HG03354 (cell line): ENCODE measurements around the gene PCDHGB1.
A peak's percentile ranks its signal among the peaks of the same experiment; 100 is the strongest.
"Not testable (repeated sequence)": the region's sequence is repeated elsewhere in the genome, so short reads cannot be mapped to it uniquely, and the experiment has no call there.

ENCODE experiments used
- ATAC-seq: cut with Tn5 transposase; IDR thresholded peaks from one replicate; pipeline ENCODE4 v1.9.1; 2021; ENCODE audit warnings: mild to moderate bottlenecking; ENCODE audit not compliant: unreplicated experiment, poor library complexity, severe bottlenecking

The PCDHGB1 gene

DNA sequence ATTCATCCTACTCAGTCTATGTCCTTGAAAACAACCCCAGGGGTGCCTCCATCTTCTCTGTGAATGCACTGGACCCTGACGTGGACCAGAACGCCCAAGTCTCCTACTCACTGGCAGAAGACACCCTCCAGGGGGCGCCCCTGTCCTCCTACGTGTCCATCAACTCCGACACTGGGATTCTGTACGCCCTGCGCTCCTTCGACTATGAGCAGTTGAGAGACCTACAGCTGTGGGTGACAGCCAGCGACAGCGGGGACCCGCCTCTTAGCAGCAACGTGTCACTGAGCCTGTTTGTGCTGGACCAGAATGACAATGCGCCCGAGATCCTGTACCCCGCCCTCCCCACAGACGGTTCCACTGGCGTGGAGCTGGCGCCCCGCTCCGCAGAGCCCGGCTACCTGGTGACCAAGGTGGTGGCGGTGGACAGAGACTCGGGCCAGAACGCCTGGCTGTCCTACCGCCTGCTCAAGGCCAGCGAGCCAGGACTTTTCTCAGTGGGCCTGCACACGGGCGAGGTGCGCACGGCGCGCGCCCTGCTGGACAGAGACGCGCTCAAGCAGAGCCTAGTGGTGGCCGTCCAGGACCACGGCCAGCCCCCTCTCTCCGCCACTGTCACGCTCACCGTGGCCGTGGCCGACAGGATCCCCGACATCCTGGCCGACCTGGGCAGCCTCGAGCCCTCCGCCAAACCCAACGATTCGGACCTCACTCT, 25.7 kb downstream of the PCDHGB1 start:
- not testable (repeated sequence) for ATAC-seq

DNA sequence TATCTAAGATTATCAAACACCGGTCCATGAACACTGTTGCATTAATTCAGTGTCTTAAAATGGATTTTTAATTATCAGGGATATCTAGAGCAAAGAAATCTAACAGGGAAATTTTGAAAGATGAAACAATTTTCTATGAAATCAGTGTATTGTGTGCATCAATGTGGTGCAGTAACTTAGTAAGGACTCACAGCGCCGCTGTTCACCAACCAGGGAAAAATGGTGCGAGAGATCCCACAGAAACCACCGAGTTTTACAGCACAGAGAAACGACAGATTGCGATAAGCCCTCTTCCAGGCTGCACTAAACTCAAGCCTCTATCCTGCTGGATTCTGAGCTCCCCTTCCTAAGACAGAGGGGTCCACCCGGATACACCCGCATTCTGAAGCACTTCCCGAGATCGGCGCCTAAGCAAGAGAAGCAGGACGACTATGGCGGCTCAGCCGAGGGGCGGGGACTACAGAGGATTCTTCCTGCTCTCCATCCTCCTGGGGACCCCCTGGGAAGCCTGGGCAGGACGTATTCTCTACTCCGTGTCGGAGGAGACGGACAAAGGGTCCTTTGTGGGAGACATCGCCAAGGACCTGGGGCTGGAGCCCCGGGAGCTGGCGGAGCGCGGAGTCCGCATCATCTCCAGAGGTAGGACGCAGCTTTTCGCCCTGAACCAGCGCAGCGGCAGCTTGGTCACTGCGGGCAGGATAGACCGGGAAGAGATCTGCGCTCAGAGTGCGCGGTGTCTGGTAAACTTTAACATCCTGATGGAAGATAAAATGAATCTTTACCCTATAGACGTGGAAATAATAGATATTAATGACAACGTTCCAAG, 32.8 kb downstream of the PCDHGB1 start, which contains the start of gene PCDHGA7:
TSS of gene PCDHGA7 (plus strand) at position 274 of the 826 bp plus-strand sequence. CDS start at position 432, 158 bp downstream.
- no peak for ATAC-seq

DNA sequence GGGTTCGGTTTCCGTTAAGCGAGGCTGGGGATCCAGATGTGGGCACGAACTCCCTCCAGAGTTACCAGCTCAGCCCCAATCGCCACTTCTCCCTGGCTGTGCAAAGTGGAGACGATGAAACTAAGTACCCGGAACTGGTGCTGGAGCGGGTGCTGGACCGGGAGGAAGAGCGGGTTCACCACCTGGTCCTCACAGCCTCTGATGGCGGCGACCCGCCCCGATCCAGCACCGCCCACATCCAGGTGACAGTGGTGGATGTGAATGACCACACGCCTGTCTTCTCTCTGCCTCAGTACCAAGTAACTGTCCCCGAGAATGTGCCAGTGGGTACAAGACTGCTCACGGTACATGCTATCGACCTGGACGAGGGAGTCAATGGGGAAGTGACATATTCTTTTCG, 33.4 kb downstream of the PCDHGB1 start:
- no peak for ATAC-seq

DNA sequence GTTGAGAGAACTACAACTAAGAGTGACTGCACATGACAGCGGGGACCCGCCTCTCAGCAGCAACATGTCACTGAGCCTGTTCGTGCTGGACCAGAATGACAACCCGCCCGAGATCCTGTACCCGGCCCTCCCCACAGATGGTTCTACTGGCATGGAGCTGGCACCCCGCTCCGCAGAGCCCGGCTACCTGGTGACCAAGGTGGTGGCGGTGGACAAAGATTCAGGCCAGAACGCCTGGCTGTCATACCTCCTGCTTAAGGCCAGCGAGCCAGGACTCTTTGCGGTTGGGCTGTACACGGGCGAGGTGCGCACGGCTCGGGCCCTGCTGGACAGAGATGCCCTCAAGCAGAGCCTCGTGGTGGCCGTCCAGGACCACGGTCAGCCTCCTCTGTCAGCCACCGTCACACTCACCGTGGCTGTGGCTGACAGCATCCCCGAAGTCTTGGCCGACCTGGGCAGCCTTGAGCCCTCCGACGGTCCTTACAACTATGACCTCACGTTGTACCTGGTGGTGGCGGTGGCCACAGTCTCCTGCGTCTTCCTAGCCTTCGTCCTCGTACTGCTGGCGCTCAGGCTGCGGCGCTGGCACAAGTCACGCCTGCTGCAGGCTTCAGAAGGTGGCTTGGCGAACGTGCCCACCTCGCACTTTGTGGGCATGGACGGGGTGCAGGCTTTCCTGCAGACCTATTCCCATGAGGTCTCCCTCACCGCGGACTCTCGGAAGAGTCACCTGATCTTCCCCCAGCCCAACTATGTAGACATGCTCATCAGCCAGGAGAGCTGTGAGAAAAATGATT, 34.8 kb downstream of the PCDHGB1 start:
- no peak for ATAC-seq

DNA sequence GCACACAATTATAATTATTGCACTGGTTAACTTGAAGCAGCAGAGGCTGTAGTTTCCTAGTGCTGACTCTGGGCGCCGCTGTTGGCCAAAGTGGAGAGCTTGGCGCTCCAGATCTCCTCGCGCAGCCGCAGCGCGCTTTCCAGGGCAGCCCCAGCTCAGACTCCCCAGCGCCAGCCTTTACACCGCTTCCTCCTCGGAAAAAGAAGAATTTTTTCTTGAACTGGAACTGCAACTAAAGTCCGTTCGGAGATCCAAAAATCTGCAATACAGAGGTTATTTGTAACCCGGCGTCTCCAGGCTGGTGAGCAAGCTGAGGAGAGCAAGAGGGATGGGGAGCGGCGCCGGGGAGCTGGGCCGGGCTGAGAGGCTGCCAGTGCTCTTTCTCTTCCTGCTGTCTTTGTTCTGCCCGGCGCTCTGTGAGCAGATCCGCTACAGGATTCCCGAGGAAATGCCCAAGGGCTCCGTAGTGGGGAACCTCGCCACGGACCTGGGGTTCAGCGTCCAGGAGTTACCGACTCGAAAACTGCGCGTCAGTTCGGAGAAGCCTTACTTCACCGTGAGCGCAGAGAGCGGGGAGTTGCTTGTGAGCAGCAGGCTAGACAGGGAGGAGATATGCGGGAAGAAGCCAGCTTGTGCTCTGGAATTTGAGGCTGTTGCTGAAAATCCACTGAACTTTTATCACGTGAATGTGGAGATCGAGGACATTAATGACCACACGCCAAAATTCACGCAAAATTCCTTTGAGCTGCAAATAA, 37.8 kb downstream of the PCDHGB1 start, which contains the start of gene PCDHGB4:
TSS of gene PCDHGB4 (plus strand) at position 142 of the 755 bp plus-strand sequence. CDS start at position 329, 187 bp downstream.
- ATAC-seq: peak; percentile 98

DNA sequence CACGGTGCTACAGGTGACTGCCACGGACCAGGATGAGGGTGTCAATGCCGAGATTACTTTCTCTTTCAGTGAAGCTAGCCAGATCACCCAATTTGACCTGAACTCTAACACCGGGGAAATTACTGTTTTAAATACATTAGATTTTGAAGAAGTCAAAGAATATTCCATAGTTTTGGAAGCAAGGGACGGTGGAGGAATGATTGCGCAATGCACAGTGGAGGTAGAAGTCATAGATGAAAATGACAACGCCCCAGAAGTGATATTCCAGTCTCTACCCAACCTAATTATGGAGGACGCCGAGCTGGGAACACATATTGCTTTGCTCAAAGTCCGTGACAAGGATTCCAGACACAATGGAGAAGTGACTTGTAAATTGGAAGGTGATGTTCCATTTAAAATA, 38.8 kb downstream of the PCDHGB1 start:
- no peak for ATAC-seq

DNA sequence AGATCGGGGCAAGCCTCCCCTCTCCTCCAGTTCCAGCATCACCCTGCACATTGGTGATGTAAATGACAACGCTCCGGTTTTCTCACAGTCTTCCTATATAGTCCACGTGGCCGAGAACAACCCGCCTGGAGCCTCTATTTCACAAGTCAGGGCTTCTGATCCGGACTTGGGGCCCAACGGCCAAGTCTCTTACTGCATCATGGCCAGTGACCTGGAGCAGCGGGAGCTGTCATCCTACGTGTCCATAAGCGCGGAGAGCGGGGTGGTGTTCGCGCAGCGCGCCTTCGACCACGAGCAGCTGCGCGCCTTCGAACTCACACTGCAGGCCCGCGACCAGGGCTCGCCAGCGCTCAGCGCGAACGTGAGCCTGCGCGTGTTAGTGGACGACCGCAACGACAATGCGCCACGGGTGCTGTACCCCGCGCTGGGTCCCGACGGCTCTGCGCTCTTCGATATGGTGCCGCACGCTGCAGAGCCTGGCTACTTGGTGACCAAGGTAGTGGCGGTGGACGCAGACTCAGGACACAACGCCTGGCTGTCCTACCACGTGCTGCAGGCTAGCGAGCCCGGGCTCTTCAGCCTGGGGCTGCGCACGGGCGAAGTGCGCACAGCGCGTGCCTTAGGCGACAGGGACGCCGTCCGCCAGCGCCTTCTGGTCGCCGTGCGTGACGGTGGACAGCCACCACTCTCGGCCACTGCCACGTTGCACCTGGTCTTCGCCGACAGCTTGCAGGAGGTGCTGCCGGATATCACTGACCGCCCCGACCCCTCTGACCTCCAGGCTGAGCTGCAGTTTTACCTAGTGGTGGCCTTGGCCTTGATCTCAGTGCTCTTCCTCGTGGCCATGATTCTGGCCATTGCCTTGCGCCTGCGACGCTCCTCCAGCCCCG, 39.5 kb downstream of the PCDHGB1 start:
- no peak for ATAC-seq

DNA sequence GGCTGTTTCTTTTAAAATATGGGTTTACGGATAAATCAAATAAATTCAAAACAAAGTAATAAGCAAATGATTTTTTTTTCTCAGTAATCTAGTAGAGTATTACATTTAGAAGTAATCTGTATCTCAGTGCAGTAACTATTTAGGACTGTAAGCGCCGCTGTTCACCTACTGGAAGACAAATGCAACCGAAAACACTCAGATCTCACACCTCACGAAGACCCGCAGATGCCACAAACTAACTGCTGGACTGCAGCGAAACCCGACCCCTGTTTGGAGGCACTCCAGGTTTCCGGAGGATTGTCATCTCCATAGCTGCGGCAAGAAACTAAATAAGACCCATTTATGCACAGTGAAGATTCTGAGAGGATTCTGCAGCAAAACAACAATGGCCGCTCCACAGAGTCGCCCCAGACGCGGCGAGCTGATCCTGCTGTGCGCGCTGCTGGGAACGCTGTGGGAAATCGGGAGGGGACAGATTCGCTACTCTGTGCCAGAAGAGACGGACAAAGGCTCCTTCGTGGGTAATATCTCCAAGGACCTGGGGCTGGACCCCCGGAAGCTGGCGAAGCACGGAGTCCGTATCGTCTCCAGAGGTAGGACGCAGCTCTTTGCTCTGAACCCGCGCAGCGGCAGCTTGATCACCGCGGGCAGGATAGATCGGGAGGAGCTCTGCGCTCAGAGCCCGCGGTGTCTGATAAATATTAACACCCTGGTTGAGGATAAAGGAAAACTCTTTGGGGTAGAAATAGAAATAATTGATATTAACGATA, 42.7 kb downstream of the PCDHGB1 start, which contains the start of gene PCDHGA8:
TSS of gene PCDHGA8 (plus strand) at position 205 of the 770 bp plus-strand sequence. CDS start at position 386, 181 bp downstream.
- no peak for ATAC-seq

DNA sequence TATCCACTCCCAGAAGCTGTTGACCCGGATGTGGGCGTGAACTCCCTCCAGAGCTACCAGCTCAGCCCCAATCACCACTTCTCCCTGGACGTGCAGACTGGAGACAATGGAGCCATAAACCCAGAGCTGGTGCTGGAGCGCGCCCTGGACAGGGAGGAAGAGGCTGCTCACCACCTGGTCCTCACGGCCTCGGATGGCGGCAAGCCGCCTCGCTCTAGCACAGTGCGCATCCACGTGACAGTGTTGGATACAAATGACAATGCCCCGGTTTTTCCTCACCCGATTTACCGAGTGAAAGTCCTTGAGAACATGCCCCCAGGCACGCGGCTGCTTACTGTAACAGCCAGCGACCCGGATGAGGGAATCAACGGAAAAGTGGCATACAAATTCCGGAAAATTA, 43.4 kb downstream of the PCDHGB1 start:
- ATAC-seq: no peak

DNA sequence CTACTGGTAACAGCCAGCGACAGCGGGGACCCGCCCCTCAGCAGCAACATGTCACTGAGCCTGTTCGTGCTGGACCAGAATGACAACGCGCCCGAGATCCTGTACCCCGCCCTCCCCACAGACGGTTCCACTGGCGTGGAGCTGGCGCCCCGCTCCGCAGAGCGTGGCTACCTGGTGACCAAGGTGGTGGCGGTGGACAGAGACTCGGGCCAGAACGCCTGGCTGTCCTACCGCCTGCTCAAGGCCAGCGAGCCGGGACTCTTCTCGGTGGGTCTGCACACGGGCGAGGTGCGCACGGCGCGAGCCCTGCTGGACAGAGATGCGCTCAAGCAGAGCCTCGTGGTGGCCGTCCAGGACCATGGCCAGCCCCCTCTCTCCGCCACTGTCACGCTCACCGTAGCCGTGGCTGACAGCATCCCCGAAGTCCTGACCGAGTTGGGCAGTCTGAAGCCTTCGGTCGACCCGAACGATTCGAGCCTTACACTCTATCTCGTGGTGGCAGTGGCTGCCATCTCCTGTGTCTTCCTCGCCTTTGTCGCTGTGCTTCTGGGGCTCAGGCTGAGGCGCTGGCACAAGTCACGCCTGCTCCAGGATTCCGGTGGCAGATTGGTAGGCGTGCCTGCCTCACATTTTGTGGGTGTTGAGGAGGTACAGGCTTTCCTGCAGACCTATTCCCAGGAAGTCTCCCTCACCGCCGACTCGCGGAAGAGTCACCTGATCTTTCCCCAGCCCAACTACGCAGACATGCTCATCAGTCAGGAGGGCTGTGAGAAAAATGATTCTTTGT, 44.7 kb downstream of the PCDHGB1 start:
- not testable (repeated sequence) for ATAC-seq

DNA sequence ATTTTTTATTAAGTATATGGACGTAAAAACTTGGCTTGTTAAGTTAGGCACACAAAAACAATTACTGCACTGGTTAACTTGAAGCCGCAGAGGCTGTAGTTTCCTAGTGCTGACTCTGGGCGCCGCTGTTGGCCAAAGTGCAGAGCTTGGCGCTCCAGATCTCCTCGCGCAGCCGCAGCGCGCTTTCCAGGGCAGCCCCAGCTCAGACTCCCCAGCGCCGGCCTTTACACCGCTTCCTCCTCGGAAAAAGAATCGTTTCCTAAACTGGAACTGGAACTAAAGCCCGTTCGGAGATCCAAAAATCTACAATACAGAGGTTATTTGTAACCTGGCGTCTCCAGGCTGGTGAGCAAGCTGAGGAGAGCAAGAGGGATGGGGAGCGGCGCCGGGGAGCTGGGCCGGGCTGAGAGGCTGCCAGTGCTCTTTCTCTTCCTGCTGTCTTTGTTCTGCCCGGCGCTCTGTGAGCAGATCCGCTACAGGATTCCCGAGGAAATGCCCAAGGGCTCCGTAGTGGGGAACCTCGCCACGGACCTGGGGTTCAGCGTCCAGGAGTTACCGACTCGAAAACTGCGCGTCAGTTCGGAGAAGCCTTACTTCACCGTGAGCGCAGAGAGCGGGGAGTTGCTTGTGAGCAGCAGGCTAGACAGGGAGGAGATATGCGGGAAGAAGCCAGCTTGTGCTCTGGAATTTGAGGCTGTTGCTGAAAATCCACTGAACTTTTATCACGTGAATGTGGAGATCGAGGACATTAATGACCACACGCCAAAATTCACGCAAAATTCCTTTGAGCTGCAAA, 48.1 kb downstream of the PCDHGB1 start, which contains the start of gene PCDHGB5:
TSS of gene PCDHGB5 (plus strand) at position 192 of the 796 bp plus-strand sequence. CDS start at position 373, 181 bp downstream.
- ATAC-seq: peak; percentile 93

DNA sequence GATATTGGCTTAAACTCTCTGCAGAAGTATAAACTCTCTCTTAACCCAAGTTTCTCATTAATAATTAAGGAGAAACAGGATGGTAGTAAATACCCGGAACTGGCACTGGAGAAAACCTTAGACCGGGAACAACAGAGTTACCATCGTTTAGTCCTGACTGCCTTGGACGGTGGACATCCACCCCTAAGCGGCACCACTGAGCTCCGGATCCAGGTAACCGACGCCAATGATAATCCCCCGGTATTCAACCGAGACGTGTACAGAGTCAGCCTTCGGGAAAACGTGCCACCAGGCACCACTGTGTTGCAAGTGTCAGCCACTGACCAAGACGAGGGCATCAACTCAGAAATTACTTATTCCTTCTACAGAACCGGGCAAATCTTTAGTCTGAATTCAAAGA, 48.7 kb downstream of the PCDHGB1 start:
- no peak for ATAC-seq

DNA sequence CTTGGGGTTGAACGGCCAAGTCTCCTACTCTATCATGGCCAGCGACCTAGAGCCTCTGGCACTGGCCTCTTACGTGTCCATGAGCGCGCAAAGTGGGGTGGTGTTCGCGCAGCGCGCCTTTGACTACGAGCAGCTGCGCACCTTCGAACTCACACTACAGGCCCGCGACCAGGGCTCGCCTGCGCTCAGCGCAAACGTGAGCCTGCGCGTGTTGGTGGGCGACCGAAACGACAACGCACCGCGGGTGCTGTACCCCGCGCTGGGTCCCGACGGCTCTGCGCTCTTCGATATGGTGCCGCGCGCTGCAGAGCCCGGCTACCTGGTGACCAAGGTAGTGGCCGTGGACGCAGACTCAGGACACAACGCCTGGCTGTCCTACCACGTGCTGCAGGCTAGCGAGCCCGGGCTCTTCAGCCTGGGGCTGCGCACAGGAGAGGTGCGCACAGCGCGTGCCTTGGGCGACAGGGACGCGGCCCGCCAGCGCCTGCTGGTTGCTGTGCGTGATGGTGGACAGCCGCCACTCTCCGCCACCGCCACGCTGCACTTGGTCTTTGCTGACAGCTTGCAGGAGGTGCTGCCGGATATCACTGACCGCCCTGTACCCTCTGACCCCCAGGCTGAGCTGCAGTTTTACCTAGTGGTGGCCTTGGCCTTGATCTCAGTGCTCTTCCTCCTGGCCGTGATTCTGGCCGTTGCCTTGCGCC, 49.8 kb downstream of the PCDHGB1 start:
- ATAC-seq: no peak
